IPS-11a (cell line): ENCODE results near the gene KLHL15.

ENCODE experiments used
- H3K4me3 ChIP-seq: one replicate; pipeline ENCODE4 v1.5.1; 2013; ENCODE audit warnings: low read depth, low read length, control low read depth

Gene KLHL15

DNA sequence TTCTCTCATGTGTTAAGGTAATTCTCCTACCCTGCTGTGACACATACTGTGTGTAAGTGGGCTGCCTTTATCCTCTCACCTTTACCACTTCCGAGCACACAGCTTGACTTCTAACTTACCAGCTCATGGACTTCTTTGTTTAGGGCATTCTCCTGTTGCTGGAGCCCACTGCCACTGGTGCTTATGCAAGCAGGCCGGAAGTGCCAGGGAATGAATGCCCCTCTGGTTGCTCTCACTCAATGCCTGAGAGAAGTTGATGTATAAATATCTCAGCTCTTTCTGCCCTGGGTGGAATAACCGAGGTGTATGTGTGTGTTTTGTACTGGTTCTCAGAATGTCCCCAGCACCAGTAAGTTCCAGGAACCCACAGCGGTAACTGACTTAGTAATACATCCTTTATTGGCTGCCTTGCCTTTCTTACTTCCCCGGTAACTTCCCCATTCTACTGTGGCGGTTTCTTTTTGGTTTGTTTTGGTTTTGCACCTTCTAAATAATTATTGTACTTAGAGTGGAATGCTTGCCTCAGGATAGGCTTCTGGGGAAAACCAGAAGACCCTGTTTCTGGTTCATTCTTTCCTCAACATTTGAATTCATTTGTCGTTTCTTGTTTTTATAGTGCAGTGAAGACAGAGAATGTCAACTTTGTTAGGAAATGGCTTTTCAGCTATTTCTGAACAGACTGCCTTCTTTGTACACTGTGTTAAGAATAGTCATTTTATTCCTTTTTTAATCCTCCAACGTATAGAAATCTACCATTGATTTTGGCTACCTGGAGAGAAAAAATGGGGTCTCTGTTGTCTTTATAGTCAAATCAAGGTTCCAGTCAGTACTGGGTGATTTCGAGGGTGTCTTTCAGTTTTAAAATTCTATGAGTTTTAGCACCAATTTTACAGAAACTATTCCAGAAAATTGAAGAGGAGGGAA lies 73.7 kb downstream of the KLHL15 start:
- H3K4me3 ChIP-seq, result no peak overlapping the region

DNA sequence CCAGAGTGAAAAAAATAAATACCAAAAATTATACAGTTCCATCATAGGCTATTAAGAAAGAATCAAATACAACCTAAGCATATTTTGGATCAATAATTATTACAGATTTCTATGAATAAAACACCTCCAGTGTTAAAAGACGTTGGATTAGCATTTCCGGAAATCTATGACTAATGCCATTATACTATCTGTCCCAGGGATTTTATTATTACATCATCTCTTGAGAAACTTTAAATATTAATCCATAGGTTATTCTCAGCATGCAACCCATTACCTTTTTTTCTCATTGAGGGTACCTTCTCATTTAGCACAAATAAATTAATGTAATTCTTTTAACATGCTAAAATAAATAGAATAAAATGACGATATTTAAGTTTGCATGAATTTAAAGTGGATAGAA lies 74.6 kb downstream of the KLHL15 start:
- no peak overlapping the region for H3K4me3 ChIP-seq

GRCh38 chrX:23945206-23945605 lies 81.8 kb downstream of the KLHL15 start:
- H3K4me3 ChIP-seq, result no peak overlapping the region

DNA sequence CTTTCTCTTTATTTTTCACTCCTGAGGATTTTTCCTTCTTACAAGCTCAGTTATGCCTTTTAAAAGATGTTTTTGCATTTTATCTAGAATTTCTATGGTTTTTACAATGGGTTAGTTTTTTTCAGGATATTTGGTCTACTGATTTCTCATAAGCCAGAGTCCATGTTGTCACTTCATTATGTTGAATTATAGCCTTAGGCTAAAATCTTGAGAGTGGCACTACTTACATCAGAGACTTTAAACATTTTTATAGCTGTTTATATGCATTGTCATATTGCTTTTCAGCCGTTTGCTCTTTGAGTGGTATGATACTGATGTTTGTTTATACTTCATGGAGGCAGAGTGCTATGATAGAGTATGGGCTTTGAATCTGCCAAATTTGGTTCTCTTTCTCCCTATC lies 82.8 kb downstream of the KLHL15 start:
- no peak overlapping the region for H3K4me3 ChIP-seq

DNA sequence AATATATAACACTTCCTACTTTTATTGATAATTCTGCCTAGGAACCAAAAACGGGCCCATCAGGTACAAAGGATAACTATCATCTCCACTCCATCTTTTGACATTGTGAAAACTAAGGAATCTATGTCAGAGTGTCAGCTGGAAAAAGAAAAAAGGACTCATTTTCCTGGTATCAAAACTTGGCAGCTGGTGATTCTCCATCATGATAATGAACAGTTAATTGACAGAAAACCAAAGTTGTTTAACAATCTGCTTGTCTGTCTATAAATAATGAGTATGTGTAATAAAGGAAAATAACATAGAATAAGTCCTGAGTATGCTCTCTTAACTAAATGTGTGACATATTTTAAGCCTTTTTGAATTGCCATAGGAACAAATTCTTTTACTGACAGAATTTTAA lies 87.8 kb downstream of the KLHL15 start:
- no peak overlapping the region for H3K4me3 ChIP-seq

GRCh38 chrX:23938690-23939089 lies 88.3 kb downstream of the KLHL15 start:
- H3K4me3 ChIP-seq, result no peak overlapping the region

DNA sequence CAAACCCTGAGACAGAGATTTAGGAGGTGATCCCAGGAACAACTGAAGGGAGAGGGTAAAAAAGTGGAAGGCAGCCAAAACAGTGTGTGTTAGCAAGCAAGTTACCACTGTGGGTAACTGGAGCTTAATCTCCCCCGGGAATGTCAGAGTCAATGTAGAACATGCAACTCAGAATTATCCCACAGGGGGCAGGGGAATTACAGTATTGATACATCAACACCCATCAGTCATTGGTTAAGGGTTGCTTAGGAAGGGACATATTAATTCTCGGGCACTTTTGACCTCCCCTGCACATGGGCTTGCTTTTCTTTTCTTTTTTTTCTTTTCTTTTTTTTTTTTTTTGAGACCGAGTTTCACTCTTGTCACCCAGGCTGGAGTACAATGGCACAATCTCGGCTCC lies 89.9 kb downstream of the KLHL15 start:
- H3K4me3 ChIP-seq, result no peak overlapping the region

GRCh38 chrX:23936180-23936579 lies 90.8 kb downstream of the KLHL15 start:
- H3K4me3 ChIP-seq, result no peak overlapping the region

- H3K4me3 ChIP-seq, result no peak overlapping the region
Observed at GRCh38 chrX:23935106-23935505, 91.9 kb downstream of the KLHL15 start.
